Hippocampal formation (tissue), 2 donors: ENCODE results near the gene FAM53B.
"Not testable (repeated sequence)": the region's sequence is repeated elsewhere in the genome, so short reads cannot be mapped to it uniquely, and the experiment has no call there.

Experiments used
- DNase-seq, 2 donors: peaks; one replicate each; lab custom pipeline; 2025; lab: John Stamatoyannopoulos, UW

The FAM53B gene, protein sequence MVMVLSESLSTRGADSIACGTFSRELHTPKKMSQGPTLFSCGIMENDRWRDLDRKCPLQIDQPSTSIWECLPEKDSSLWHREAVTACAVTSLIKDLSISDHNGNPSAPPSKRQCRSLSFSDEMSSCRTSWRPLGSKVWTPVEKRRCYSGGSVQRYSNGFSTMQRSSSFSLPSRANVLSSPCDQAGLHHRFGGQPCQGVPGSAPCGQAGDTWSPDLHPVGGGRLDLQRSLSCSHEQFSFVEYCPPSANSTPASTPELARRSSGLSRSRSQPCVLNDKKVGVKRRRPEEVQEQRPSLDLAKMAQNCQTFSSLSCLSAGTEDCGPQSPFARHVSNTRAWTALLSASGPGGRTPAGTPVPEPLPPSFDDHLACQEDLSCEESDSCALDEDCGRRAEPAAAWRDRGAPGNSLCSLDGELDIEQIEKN

DNA sequence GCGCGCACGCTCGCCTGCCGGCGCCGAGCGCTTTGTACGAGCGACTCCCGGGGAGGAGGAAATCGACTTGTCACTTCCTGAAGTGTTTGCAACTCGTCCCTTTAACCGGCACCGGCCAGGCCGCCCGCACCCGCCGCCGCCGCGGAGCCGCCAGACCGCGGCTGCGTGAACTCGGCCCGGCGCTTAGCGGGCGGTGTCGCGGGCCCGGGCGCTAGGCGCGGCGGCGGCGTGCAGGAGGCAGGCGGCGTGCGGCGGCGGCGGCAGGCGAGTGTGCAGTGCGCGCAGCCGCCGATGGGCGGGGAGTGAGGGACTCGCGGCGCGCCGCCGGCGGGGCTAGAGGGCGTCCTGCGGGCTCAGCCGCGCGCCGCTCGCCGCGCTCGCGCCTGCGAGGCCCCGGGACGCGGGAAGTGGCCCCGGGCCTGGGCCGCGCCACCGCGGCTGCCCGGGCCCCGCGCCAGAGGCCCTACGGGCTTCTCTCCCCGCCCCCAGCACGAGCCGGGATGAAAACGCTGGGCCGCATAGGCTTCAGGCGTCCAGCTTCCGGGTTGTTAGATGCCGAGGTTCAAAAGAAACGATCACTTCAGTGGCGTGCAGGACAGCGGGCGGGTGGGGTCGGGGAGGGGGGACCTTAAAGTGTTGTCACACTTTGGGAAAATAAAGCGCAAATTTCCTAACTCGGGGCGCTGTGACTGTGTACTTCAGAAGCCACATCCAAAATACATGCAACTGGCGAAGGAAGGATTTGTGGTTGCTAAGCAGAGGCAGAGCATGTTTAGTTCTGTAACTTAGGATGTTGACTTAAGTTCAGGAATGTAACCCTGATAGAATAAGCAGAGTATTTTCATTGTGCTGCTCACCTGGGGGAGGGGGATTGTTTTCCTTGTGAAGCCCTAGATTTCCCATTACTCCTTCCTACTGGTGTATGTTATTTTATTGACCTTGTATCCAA, at the start of gene FAM53B:
Gene FAM53B (minus strand): TSS at position 277 of the 949 bp plus-strand sequence. CDS start 37,665 bp downstream, outside the sequence.
- DNase-seq, result peak; percentile 85 to 87

DNA sequence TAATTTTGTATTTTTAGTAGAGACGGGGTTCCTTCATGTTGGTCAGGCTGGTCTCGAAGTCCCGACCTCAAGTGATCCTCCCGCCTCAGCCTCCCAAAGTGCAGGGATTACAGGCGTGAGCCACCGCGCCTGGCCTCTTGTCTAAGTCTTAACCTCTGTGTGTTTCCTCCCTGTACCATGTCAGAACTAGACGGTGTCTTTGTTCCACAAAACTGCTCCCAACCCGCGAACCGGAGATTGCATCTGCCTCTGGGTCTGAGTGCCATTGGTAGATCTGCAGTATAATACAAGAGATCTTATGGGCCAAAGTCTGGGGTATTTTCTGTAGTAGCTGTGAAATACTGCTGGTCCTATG, 48.8 kb upstream of the FAM53B start:
- no peak for DNase-seq

DNA sequence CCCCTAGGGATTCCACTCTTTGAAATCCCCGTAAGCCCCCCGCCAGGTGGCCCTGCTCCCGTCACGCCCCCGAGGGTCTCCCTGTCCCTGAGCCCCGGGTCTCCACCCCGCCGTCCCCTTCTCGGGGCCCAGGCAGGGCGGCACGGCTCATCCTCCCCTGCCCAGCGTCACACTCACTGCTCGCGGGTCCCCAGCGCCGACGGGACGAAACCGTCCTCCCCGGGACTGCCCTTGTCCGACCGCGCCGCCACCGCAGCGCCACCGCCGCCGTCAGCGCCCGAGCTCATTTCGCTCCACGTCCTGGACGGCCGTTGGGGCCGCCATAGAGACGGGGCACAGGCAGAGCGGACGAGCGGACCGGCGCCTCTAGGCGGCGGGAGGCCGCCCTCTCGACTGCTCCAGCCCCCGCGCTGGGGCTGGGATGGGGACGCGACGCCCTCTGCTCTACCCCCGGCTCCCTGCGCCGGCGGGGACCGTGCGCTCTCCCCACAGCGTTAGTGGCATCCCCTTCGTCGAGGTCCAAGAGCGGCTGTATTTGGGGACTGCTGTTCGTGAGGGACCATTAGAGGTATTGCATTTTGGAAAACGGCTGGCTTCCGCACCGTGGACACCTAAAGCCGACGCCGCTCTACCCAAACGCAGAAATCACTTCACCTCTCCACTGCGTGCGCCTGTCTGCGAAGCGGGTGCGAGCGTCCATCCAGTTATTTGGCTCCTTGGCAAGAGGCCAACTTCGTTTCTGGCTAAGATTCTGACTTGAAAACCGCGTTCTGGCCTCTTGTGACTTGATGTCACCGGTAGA, 47.6 kb upstream of the FAM53B start, which contains the start of gene EEF1AKMT2:
Gene EEF1AKMT2 (minus strand): TSS at position 341 of the 802 bp plus-strand sequence. CDS start 54 bp downstream, at position 287.
- peak; percentile 61 to 77 for DNase-seq

DNA sequence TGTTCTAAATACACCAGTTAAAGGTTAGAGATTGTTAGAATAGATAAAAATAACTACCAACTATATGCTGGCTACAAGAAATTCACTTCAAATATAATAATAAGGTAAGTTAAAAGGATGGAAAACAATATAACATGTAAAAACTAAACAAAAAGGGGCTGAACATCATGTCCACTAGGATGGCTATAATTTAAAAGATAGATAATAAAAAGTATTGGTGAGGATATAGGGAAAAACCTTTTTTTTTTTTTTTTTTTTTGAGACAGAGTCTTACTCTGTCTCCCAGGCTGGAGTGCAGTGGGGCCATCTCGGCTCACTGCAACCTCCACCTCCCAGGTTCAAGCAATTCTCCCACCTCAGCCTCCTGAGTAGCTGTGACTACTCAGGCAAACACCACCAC, 38.7 kb upstream of the FAM53B start:
- DNase-seq, result not testable (repeated sequence)

DNA sequence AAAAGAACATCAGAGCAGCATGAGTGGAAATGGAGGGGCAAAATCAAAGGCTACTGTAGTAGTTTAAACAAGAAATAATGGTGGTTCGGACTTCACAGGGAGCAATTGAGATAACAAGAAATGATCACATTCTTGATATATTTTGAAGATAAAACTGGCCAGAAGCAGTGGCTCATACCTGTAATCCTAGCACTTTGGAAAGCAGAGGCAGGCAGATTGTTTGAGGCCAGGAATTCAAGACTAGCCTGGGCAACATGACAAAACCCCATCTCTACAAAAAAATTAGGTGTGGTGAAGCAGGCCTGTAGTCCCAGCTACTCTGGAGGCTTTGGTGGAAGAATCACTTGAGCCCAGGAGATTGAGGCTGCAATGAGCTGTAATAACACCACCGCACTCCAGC, 24.6 kb upstream of the FAM53B start:
- DNase-seq, result no peak

DNA sequence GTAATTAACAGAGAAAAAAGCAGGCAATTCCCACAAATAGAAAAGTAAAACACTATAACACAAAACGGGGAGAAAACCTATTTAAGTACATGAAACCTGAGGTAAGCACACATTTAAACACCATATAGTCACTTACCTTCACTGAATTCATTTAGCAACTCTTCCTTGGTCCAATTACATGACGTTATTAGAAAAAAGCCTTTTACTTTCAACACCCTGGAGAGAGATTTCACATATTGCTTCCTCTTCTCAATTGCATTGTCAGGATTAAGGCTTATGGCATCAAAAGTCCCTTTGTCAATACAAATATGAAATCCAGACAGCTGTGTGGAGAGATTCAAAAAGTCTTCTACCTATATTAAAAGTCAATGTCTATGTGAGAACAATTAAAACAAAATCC, 21.1 kb upstream of the FAM53B start:
- DNase-seq, result no peak

DNA sequence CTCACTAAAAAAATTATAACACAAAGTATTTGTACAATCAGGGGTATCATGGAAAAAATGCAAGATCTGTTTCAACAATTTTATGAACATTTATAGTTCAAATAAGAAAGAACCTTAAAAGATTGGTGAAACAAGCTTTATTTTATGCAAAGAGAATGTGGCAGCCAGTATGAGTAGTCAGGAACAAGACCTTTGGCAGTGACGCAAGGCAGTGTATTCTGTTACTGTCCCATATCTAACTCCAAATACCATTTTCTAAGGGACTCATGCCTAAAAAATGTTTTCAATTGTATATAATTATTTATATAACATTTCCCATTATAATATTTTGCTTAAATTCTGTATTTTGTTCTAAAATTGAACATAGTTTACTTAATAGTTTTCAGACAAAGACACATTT, 19.1 kb upstream of the FAM53B start:
- no peak for DNase-seq

DNA sequence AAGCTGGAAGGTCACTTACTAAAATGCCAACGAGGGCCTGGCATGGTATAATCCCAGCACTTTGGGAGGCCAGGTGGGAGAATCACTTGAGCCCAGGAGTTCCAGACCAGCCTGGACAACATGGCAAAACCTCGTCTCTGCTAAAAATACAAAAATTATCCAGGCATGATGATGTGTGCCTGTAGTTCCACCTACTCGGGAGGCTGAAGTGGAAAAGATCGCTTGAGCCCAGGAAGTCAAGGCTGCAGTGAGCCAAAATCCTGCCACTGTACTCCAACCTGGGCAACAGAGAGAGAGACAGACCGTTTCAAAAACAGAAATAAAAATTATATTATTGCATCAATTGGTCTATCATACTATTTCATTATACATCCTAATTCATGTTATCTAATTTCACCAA, 18.1 kb upstream of the FAM53B start:
- no peak for DNase-seq

DNA sequence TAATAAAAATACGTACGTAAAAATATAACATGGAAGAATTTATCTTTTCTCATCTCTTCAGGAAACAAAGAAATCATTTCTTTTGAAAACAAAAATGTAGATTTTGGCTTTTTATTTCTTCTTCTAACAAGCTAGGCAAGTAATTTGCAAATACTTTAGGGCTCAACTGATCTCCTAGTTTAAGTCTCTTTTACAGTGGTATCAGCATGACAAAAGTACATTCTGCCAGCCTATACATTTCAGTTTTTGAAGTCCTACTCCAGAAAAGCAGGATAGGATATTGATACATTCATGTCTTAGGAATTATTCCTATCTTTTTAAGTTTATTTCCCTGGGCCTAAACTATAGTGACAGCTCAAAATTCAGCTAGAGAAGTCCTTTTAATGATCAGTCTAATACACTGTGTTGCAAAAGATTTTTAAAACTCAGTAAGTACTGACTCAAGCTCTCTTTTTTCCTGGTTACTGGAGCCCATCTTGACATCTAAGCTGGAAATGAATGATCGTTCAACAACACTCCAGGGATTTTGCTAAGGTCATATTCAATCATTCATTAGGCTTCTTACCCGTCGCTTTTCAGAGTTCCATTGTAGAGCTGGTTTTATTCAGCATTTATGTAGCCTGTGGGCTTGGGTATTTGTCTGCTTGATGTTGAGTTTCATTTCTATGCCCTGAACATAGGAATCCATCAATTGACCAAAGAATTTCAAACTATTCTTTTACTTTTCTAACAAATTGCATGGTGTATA, 12.2 kb upstream of the FAM53B start:
- no peak for DNase-seq

DNA sequence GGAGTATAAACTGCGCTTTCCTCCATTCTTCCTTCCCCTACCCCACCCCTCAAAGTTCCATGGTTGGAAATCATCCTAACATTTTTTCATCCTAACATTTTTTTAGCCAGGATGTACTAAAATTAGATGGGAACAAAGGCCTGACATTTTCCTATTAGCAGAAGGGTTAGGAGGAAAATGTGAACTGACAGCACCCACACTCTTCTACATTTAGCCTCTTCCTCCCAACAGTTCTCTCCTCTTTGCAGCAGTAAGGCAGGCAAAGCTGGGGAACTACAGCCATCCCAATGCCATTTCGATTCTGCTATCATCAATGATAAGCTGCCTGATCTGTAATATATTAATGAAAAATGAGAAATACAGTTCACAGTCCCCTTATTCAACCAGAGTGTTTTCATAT, 11.4 kb upstream of the FAM53B start:
- no peak for DNase-seq

DNA sequence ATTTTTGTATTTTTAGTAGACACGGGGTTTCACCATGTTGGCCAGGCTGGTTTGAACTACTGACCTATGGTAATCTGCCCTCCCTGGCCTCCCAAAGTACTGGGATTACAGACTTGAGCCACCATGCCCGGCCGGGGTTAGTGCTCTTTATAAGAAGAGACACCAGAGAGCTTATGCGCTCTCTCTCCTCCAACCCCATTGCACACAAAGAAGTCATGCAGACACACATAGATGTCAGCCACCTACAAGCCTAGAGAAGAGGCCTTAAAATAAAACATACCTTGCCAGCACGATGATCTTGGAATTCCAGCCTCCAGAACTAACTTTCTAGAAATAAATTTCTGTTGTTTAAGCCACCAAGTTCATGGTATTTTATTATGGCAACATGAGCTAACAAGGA, 10.0 kb upstream of the FAM53B start:
- DNase-seq, result no peak

DNA sequence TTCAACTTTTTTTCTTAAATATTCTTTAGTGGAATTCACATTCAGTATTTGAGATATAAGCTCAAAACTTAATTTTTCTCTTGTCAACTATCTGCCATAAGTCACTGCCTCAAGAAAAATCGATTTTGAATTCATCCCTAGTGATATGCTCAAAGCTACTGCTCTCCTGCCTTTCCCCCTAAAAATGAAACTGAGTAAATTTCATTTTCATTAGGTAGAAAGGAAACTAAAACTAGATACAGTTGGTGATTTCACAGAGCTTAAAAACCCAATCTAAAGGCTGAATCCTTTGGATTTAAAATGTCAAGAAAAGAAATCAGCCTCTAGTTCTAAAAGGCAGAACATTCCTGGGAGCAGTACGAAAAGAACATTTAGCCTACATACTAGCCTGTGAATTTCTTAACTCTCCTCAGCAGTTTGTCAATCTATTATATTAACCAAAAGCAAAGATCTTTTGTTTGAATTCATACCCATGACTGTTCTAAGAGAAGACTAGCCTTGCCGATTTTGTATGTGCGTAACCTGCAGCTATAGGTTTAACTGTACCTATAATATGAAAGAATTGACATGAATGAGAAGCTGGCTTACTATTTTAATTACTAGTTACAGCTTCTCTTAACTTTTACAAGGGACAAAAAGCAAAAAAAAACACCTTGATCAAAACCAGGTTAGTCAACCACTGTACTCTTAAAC, 4.9 kb upstream of the FAM53B start:
- DNase-seq, result no peak

DNA sequence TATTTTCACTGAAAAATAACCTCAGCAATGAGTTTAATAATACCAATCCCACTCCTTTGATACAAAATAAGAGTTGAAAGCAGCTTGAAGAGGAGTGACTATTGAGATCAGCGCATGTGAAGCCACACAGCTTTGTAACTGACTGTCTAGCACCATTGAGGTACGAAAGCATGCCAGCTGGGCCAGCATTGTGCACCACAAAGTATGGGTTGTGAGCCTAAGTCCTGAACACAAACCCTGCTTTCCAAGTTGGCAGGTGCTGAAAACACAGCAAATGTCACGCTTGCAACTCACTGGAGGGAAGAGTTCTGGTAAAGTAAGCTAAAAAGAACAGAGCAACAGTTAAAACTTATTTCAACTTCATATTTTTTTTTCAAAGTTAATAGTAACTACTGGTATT, 4.0 kb upstream of the FAM53B start:
- no peak for DNase-seq

DNA sequence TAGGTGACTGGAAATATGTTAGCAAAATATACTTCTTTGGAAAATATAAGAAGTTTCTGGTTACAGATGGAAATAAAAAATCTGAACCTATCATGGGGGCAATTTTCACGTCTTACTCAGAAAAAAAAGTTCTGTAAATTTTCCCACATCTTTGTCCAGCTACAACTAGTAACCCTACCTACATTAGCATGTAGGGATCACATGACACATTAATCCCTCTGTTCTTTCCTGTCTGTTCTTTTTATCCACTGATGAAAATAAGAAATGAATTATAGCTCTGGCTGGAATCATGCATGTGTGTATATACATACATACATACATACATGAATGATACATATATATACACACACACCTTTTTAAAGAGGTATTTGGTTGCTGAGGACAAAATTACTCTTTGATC, 3.6 kb upstream of the FAM53B start:
- DNase-seq, result no peak

DNA sequence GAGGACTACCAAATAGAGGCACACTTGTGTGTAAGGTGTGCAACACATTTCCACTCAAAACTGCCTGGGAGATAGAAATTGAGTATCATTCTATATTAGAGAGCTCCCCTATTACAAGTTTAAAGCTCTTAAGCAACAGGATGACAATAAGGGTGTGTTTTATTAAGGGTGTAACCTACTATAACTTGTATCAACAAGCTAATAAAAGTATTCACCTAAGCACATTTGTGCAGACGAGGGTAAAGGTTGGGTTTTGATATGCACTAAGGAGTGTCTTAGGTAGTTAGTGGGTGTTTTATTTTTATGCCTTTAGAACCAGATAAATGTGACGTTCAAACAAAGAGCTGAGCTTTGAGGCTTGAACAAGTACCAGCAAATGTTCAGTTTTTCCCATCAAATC, 2.8 kb upstream of the FAM53B start:
- DNase-seq, result no peak

DNA sequence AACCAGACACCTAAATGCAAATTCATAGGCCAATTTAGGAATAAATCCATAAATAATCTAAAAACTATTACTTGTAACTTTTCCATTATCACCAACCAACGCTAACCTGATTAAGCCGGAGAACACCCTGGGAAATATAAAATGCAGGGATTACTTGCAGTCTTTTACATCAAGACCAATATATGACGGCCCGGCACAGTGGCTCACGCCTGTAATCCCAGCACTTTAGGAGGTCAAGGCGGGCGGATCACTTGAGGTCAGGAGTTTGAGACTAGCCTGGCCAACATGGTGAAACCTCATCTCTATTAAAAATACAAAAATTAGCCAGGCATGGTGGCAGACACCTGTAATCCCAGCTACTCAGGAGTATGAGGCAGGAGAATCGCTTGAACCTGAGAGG, 2.3 kb upstream of the FAM53B start:
- DNase-seq, result not testable (repeated sequence)

DNA sequence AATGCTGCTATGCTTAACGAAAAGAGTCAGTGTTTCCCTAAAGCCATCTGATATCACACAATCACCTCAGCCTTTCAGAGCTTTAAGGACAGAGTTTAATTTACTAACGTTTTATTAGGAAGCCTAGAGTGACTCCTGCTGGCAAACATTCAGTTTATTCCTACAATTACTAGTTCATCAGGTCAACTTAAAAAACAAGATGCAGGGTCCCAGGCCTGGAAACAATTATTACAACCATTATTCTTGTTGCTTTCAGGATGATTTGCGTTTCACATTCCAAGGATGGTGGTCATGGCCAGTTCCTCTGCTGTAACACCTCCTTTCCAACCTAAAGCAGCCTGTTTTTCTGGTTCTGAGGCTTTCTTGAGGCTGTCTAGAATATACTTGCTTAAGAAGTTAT, 1.5 kb upstream of the FAM53B start:
- peak in 1 of 2 donors; percentile 57 for DNase-seq

DNA sequence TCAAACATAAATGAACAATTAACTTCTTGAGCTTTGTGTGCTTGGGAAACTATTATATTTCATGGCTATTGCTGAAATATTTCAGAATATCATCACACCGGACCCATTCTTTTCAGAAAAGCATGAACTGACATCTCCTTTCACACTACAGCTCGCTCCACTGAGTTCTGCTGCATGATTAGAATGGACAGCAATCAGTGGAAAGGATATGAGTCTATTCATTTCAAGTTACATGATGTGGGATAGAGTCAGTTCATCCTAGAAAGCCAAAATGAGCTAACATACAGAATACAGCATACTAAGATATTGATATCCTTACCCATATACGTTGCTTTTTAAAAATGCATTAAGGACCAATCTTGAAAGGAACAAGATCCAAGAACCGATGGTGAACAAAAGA, 1.1 kb upstream of the FAM53B start:
- DNase-seq, result no peak

DNA sequence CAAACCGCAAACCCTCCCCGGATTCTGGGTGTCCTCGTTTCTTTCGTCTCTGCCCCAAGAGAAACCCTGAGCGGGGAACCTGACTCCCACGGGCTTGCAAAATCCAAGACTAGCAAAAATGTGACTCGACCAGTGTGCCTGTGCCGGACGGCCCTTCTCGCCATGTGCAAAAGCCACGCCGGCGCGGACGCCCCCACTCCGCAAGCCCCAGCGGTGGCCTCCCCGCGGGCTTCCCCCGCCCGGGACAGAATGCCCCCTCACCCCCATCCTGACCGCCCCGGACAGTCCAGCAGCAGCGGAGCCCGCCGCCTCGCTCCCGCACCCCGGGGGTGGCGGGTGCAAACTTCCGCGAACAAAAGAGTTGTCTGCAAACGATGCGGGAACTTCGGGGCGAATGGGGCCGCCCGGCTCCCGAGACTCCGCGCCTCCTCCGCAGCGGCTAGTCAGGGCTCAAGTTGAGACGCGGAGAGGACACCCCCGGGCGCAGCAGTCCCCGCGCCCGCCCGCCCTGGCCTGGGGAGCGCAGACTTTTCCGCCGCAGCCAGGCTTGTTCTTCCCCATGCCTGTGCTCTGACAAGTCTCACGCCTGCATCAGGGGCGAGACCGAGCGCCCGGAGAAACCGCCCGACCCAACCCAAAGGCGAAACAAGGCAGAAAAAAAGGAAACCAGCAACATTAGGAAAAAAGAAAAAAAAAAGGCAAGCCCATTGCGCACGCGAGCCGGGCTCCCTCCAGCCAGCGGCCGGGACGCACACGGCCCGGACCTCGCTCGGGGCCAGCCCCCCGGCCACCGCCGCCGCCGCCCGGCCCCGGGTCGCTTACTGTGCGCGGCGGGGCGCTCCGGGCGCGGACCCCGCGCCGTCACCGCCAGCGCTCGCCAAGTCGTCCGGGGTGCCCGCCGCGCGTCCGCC, 732 bp downstream of the FAM53B start:
- DNase-seq, result no peak
